Kidney epithelial cell (primary cell): ENCODE data around the gene PRKAR2A. TPM values are rescaled to one million over a fixed set of nuclear protein-coding genes. Genes with fewer than 3 reads are reported as not detected.
"Not testable (repeated sequence)": the region's sequence is repeated elsewhere in the genome, so short reads cannot be mapped to it uniquely, and the experiment has no call there.

ENCODE experiments used
- DNase-seq: peaks from one replicate; pipeline ENCODE4 v3.0.0-alpha.2; 2010; ENCODE audit warnings: low read depth
- H3K27me3 ChIP-seq: 2 replicates; pipeline ENCODE4 v1.6.0; 2011; ENCODE audit warnings: low read length; ENCODE audit not compliant: control insufficient read depth, insufficient read depth
- H3K36me3 ChIP-seq: 2 replicates; pipeline ENCODE4 v1.5.1; 2011; ENCODE audit warnings: low read length; ENCODE audit not compliant: control insufficient read depth, insufficient read depth
- H3K4me3 ChIP-seq: 2 replicates; pipeline ENCODE4 v1.5.1; 2011; ENCODE audit warnings: low read depth, mild to moderate bottlenecking, control low read depth, low read length
- CTCF ChIP-seq: IDR thresholded peaks from 2 replicates; pipeline ENCODE4 v1.5.1; 2011; ENCODE audit warnings: mild to moderate bottlenecking, moderate library complexity, low read length, control low read depth, inconsistent platforms; ENCODE audit not compliant: insufficient read depth, poor library complexity, severe bottlenecking
- total RNA-seq: library from RNA; depleted of rRNA; stranded (reverse); fragments of >200 nt; gene quantifications from 2 replicates; pipeline ENCODE4 v1.2.3, GENCODE V29; 2015

Gene PRKAR2A
- total RNA-seq, 1 donor from 2014 or later, result 27.5 TPM

GRCh38 chr3:48789665-48790064 lies 58.0 kb downstream of the PRKAR2A start:
- no peak for TF ChIP-seq CTCF
- DNase-seq, result no peak
- Histone ChIP-seq H3K27me3 (no peaks in the 10 kb centered on the region), H3K4me3 (no peak overlapping the region), H3K36me3 (peaks cover 2% of the 10 kb centered on the region)

GRCh38 chr3:48788544-48789162 lies 59.0 kb downstream of the PRKAR2A start:
- DNase-seq, result no peak
- H3K4me3 ChIP-seq, result no peak overlapping the region
- no peak for TF ChIP-seq CTCF
- peaks cover 2% of the 10 kb centered on the region for H3K36me3 ChIP-seq
- H3K27me3 ChIP-seq, result no peaks in the 10 kb centered on the region

GRCh38 chr3:48784426-48785120 lies 63.1 kb downstream of the PRKAR2A start:
- Histone ChIP-seq H3K27me3 (no peaks in the 10 kb centered on the region), H3K36me3 (peaks cover 2% of the 10 kb centered on the region), H3K4me3 (no peak overlapping the region)
- no peak for TF ChIP-seq CTCF
- DNase-seq, result no peak

- Histone ChIP-seq H3K36me3 (peaks cover 2% of the 10 kb centered on the region), H3K4me3 (no peak overlapping the region), H3K27me3 (no peaks in the 10 kb centered on the region)
- no peak for DNase-seq
- TF ChIP-seq CTCF, result no peak
Observed at GRCh38 chr3:48783304-48783703, 64.4 kb downstream of the PRKAR2A start.

GRCh38 chr3:48782046-48782445 lies 65.6 kb downstream of the PRKAR2A start:
- Histone ChIP-seq H3K4me3 (no peak overlapping the region), H3K36me3 (no peaks in the 10 kb centered on the region), H3K27me3 (no peaks in the 10 kb centered on the region)
- DNase-seq, result no peak
- no peak for TF ChIP-seq CTCF

- not testable (repeated sequence) for DNase-seq, H3K36me3 ChIP-seq, H3K27me3 ChIP-seq, H3K4me3 ChIP-seq
Observed at GRCh38 chr3:48778565-48778964, 69.1 kb downstream of the PRKAR2A start.
